Neutrophil (primary cell): Measurements from ENCODE around the gene ANKRD29.

ENCODE experiments used
- H3K27ac ChIP-seq: fragments of 200-600 bp; sonication (generic); 2 replicates; pipeline ENCODE4 v1.5.1; 2016; ENCODE audit warnings: mild to moderate bottlenecking, moderate library complexity
- H3K27me3 ChIP-seq: fragments of 200-600 bp; sonication (generic); 2 replicates; pipeline ENCODE4 v1.6.0; 2016; ENCODE audit warnings: mild to moderate bottlenecking
- H3K36me3 ChIP-seq: fragments of 200-600 bp; sonication (generic); 2 replicates; pipeline ENCODE4 v1.5.1; 2017
- H3K4me1 ChIP-seq, 2 experiments: fragments of 200-600 bp in 1 of 2; sonication (generic) in 1 of 2; 1 replicate in 1 of 2; 2 replicates in 1 of 2; pipeline versions ENCODE4 v1.5.1 to v1.6.1; 2013 to 2016; ENCODE audit warnings: low read depth in 1 of 2, low read length in 1 of 2, mild to moderate bottlenecking in 1 of 2, moderate library complexity in 1 of 2; ENCODE audit not compliant: control insufficient read depth in 1 of 2, insufficient read depth in 1 of 2
- H3K4me3 ChIP-seq, 2 experiments: fragments of 200-600 bp in 1 of 2; sonication (generic) in 1 of 2; 1 replicate in 1 of 2; 2 replicates in 1 of 2; pipeline ENCODE4 v1.5.1; 2013 to 2016; ENCODE audit warnings: low read depth in 1 of 2, low read length in 1 of 2, mild to moderate bottlenecking in 1 of 2, moderate library complexity in 1 of 2
- H3K9me3 ChIP-seq: fragments of 200-600 bp; sonication (generic); 2 replicates; pipeline ENCODE4 v1.5.1; 2016
- TF ChIP-seq, protein P1 (sequence below): fragments of 200-600 bp; sonication (generic); IDR thresholded peaks from 2 replicates; pipeline ENCODE4 v1.5.1; 2016; ENCODE audit warnings: antibody characterized with exemption

The ANKRD29 gene

GRCh38 chr18:23572012-23572411 lies 90.7 kb downstream of the ANKRD29 start:
- H3K27me3 ChIP-seq: no peaks in the 10 kb centered on the region
- no peak overlapping the region for H3K27ac ChIP-seq
- no peak overlapping the region for H3K4me3 ChIP-seq
- no peaks in the 10 kb centered on the region for H3K9me3 ChIP-seq
- H3K4me1 ChIP-seq: peaks cover 13 to 15% of the 10 kb centered on the region in 2 experiments
- peaks cover 44% of the 10 kb centered on the region for H3K36me3 ChIP-seq
- TF ChIP-seq, protein P1, sequence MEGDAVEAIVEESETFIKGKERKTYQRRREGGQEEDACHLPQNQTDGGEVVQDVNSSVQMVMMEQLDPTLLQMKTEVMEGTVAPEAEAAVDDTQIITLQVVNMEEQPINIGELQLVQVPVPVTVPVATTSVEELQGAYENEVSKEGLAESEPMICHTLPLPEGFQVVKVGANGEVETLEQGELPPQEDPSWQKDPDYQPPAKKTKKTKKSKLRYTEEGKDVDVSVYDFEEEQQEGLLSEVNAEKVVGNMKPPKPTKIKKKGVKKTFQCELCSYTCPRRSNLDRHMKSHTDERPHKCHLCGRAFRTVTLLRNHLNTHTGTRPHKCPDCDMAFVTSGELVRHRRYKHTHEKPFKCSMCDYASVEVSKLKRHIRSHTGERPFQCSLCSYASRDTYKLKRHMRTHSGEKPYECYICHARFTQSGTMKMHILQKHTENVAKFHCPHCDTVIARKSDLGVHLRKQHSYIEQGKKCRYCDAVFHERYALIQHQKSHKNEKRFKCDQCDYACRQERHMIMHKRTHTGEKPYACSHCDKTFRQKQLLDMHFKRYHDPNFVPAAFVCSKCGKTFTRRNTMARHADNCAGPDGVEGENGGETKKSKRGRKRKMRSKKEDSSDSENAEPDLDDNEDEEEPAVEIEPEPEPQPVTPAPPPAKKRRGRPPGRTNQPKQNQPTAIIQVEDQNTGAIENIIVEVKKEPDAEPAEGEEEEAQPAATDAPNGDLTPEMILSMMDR: no peak

DNA sequence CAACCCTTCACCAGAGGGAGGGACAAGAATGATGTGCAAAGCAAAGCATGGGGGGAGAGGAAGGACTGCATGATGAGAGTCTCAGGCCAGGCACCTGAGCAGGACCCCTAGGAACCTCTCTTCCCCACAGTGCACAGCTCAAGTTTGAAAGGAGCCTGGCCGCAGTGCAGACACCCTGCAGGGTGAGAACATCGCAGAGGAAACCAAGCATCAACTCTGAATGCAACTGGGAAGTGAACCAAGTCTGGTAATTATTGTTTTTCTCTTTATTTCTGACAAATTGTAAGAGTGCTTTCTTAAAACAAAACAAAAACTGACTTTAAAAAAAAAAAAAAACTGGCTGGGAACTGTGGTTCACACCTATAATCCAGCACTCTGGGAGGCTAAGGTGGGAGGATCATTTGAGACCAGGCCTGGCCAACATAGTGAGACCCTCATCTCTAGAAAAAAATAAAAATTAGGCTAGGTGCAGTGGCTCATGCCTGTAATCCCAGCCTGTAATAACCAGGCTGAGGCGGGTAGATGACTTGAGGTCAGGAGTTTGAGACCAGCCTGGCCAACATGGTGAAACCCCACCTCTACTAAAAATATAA lies 91.7 kb downstream of the ANKRD29 start:
- TF ChIP-seq, protein P1: no peak
- Histone ChIP-seq H3K4me1 (peaks cover 13 to 15% of the 10 kb centered on the region in 2 experiments), H3K36me3 (peaks cover 50% of the 10 kb centered on the region)

DNA sequence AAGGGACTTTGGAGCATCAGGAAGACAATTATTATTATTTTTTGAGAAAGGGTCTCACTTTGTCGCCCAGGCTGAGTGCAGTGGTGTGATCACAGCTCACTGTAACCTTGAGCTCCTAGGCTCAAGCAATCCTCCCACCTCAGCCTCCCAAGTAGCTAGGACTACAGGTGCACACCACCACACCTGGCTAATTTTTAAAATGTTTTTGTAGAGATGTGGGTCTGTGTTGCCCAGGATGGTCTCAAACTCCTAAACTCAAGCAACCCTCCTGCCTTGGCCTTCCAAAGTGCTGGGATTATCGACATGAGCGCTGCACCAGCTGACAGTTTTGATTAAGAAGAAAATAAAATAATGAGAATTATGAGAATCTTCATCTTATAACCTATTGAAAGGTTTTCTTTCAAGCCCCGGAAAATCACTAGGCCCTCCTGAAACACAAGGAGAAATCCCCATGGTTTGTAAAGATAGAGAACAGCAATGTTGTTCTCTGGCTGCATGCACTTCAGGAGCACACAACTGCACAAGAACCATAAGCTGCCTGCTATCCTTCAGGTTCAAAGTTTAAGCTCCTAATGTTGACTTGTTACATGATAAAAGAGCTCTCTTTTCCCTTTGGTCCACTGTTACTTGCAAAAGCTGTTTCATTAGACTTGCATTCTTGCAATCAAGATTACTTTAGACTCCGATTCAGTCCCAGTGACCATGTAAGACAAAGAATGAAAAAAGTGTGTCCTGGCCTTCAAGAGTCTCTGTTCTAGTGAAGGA lies 93.2 kb downstream of the ANKRD29 start:
- Histone ChIP-seq H3K9me3 (no peaks in the 10 kb centered on the region), H3K27me3 (no peaks in the 10 kb centered on the region), H3K4me1 (peaks cover 13 to 14% of the 10 kb centered on the region in 2 experiments), H3K36me3 (peaks cover 51% of the 10 kb centered on the region), H3K4me3 (no peak overlapping the region), H3K27ac (no peak overlapping the region)
- TF ChIP-seq, protein P1: no peak

More for the DNA sequence above, 91.7 kb downstream of the ANKRD29 start:
- no peaks in the 10 kb centered on the region for H3K27me3 ChIP-seq
- no peaks in the 10 kb centered on the region for H3K9me3 ChIP-seq
- no peak overlapping the region for H3K4me3 ChIP-seq
- H3K27ac ChIP-seq: no peak overlapping the region

- H3K27me3 ChIP-seq: no peaks in the 10 kb centered on the region
- peaks cover 57% of the 10 kb centered on the region for H3K36me3 ChIP-seq
- no peak overlapping the region for H3K4me3 ChIP-seq
- H3K27ac ChIP-seq: no peak overlapping the region
- TF ChIP-seq, protein P1: no peak
- H3K4me1 ChIP-seq: peaks cover 3 to 4% of the 10 kb centered on the region in 2 experiments
- H3K9me3 ChIP-seq: no peaks in the 10 kb centered on the region
These were observed 94.2 kb downstream of the ANKRD29 start for GRCh38 chr18:23568281-23569138.

- H3K36me3 ChIP-seq: peaks cover 56% of the 10 kb centered on the region
These were observed 95.0 kb downstream of the ANKRD29 start for GRCh38 chr18:23567671-23568070.

More at GRCh38 chr18:23567671-23568070, 95.0 kb downstream of the ANKRD29 start:
- Histone ChIP-seq H3K9me3 (no peaks in the 10 kb centered on the region), H3K4me1 (no peaks in the 10 kb centered on the region), H3K27ac (no peak overlapping the region), H3K27me3 (no peaks in the 10 kb centered on the region), H3K4me3 (no peak overlapping the region)
- TF ChIP-seq, protein P1: no peak
